Measurements from ENCODE around the gene TTYH1.

DNA sequence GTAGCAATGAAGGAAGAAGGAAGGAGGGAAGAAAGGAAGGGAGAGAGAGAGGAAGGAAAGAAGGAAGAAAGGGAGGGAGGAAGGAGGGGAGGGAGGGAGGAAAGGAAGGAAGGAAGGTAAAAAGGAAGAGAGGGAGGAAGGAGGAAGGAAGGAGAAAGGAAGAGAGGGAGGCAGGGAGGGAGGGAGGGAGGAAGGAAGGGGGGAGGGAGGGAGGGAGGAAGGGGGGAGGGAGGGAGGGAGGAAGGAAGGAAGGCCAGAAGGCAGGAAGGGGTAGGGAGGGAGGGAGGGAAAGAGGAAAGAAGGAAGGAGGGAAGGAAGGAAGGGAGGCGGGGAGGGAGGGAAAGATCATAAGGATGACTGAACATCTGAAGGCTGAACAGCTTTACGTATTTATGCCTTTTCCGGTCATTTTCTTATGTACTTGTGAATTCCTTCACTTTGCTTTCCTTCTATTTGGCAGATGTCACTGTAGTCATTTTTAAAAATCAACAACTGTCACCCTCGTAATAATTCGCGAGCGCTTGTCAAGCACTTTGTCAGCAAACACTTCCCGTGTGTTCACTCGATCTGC is 6.7 kb upstream of the TTYH1 start:
- no peak for TF ChIP-seq POLR2A (IDR thresholded peaks at IDR 0.05)
- TF ChIP-seq, protein P1, sequence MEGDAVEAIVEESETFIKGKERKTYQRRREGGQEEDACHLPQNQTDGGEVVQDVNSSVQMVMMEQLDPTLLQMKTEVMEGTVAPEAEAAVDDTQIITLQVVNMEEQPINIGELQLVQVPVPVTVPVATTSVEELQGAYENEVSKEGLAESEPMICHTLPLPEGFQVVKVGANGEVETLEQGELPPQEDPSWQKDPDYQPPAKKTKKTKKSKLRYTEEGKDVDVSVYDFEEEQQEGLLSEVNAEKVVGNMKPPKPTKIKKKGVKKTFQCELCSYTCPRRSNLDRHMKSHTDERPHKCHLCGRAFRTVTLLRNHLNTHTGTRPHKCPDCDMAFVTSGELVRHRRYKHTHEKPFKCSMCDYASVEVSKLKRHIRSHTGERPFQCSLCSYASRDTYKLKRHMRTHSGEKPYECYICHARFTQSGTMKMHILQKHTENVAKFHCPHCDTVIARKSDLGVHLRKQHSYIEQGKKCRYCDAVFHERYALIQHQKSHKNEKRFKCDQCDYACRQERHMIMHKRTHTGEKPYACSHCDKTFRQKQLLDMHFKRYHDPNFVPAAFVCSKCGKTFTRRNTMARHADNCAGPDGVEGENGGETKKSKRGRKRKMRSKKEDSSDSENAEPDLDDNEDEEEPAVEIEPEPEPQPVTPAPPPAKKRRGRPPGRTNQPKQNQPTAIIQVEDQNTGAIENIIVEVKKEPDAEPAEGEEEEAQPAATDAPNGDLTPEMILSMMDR (IDR thresholded peaks at IDR 0.05) = no peak

Measured in breast epithelium (tissue), 3 donors.